GM10266 (cell line): ENCODE results near the gene ZBTB5.

ENCODE experiments used
- DNase-seq: peaks from one replicate; pipeline ENCODE4 v3.0.0; 2012; ENCODE audit errors: extremely low spot score
- CTCF ChIP-seq: IDR thresholded peaks from 2 replicates; pipeline ENCODE4 v1.5.1; 2012; ENCODE audit warnings: mild to moderate bottlenecking, low read depth; ENCODE audit not compliant: control insufficient read depth, insufficient read depth; ENCODE audit errors: missing control alignments

ZBTB5 gene

GRCh38 chr9:37417252-37417803 lies 47.9 kb downstream of the ZBTB5 start:
- no peak for TF ChIP-seq CTCF
- no peak for DNase-seq

DNA sequence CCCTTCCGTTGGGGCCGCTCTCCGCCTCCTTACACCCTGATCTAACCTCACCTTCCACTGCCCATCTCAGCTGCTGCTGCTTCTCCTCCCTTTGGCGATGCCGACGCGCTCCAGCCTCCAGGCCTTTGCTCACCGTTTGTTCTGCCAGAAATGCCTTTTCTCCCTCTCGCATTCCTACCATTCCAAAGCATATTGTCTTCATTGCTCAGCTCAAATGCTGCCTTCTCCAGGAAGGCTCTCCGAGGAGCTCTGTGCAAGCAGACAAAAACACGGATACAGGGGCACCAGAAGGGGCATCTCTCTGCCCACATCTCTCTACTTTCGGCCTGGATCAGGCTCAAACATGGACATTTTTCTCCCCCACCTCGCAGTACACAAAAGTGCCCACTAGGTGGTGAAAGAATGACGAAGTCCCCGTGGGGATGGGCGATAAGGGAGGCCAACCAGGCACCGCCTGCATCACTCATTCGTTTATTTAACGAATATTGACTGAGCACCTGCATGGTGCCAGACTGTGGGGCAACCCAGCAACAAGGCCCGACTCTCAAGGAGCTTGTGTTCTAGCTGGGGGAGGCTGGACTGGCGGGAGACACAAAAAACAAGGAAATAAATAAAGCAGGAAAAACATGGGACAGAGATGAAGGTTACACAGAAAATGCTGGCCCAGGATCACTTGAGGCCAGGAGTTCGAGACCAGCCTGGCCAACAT lies 50.1 kb downstream of the ZBTB5 start:
- DNase-seq, result peak; percentile 72
- peak; percentile 72 for TF ChIP-seq CTCF

DNA sequence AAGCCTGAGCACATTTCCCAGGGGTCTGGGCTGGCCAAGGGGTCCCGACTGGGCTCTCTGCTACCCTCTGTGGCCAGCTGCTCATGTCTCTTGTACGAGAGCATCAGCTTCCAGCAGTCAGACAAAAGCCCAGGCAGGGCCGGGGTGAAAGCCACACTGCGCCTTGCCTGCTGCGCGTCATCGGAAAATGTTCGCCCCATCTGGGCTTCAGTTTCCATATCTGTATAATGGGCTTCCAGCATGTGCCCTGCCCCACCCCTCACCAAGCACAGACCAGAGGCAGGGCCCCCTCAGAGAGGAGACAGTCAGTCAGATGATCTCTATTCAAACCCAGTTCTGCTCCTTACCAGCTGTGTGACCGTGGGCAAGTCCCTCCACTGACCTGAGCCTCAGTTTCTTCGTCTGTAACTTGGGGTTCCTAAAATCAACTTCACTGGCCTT lies 50.7 kb downstream of the ZBTB5 start:
- no peak for DNase-seq
- TF ChIP-seq CTCF, result no peak

- DNase-seq, result no peak
- no peak for TF ChIP-seq CTCF
Observed at GRCh38 chr9:37413311-37413710, 51.9 kb downstream of the ZBTB5 start.

GRCh38 chr9:37412431-37413151 lies 52.7 kb downstream of the ZBTB5 start:
- DNase-seq, result no peak
- TF ChIP-seq CTCF, result no peak

- peak; percentile 73 for TF ChIP-seq CTCF
- peak; percentile 57 for DNase-seq
Observed at GRCh38 chr9:37410969-37411785, 54.1 kb downstream of the ZBTB5 start.
